Dedifferentiated amniotic fluid mesenchymal stem cell (primary cell): Measurements from ENCODE around the gene FAM181B.
A peak's percentile ranks its signal among the peaks of the same experiment; 100 is the strongest.

ENCODE experiments used
- DNase-seq: peaks from one replicate; pipeline ENCODE4 v3.0.0-alpha.2; 2016; ENCODE audit errors: extremely low spot score

Gene FAM181B

DNA sequence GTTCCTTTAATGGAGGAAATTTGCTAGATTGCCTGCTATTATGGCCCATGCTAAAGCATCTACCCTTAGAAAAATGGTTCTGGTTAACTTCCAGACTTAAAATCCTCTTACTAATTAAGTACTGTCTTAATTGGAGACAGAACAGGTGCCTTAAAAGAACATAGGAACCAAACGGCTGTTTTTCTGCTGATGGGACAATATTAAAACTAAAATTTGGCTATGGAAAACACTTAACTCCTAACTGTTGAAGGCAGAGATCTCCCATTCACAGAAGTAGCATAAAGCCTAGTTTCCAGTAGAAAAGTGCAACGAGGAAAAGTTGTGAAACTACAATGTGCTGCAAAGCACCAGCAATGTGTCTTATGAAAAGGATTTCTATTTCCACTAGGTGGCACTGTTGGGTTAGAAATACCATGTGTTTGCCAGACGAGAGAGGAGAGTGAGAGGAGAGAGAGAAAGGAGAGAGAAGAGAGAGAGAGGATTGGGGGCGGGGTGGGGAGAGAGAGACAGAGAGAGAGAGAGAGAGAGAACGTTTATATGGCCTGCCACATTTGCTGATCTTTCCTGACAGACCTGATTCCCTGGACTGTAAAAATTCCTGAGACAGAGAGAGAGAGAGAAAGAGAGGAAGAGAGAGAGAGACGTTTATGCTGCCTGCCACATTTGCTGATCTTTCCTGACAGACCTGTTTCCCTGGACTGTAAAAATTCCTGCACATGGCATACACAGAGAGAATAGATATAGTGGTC is 51.5 kb downstream of the FAM181B start:
- DNase-seq: peak; percentile 85

DNA sequence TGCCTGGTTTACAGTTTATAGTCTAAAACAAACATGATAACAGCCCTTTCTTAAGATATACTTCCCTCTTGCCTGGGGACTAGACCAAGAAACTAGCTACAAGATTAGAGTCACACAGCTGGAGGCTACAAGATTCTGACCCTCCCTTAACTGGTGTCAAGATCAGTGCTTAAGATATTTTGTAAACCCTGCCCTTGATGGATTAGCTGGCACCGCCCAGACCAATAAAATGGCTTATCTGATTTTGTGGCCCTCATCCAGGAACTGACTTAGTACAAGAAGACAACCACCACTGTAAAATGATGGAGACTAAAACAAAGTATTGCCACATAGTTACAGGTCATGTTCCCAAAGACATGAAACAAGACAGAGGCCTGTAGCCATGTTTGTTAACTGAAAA is 53.4 kb downstream of the FAM181B start:
- DNase-seq: no peak
